ENCODE results near the gene CCDC9B. TPM values are rescaled to one million over a fixed set of nuclear protein-coding genes. Genes with fewer than 3 reads are reported as not detected.

CCDC9B gene
- total and polyA plus RNA-seq, 2 of the 4 experiments (the other 2 are of a cell fraction), result 19.7 to 30.9 TPM

GRCh38 chr15:40338041-40338657 is 2.6 kb downstream of the CCDC9B start:
- peak overlapping the region; percentile 98 for H2BK120ac ChIP-seq (ENCODE audit: low read depth, low read length)
- peak overlapping the region; percentile 100 for H3K4ac ChIP-seq (ENCODE audit: low read depth, low read length)
- peak overlapping the region; percentile 100 for H2AK9ac ChIP-seq (replicated peaks; ENCODE audit: low read depth, low read length, poor library complexity)
- H4K20me1 ChIP-seq (ENCODE audit: insufficient read depth, low read length), result peaks cover 3% of the 10 kb centered on the region; the same call in 1 of the 2 replicates
- H3K9me1 ChIP-seq (ENCODE audit: insufficient read depth, low read length), result peaks cover 21% of the 10 kb centered on the region
- peak overlapping the region; percentile 99 for H2AK5ac ChIP-seq (ENCODE audit: low read depth, low read length)
- TF ChIP-seq SMC3 (IDR thresholded peaks at IDR 0.05; ENCODE audit: low read depth, low read length), result peak; percentile 21; the same call in 1 of the 2 replicates
- no peak for TF ChIP-seq MAFK (IDR thresholded peaks at IDR 0.05; ENCODE audit: low read depth, low read length)
- TF ChIP-seq RAD21 (IDR thresholded peaks at IDR 0.05; ENCODE audit: low read length), result peak; percentile 76
- TF ChIP-seq MXI1 (IDR thresholded peaks at IDR 0.05; ENCODE audit: borderline replicate concordance, low read depth, low read length), result no peak
- TF ChIP-seq MAZ (IDR thresholded peaks at IDR 0.05; ENCODE audit: borderline replicate concordance, low read depth, low read length), result peak; percentile 66; the same call in 1 of the 2 replicates
- peak; percentile 69 for TF ChIP-seq CTCF (conservative IDR thresholded peaks at IDR 0.05; ENCODE audit: low read depth, low read length)
- H3K9ac ChIP-seq (ENCODE audit: low read depth, low read length), result peak overlapping the region; percentile 84
- CTCF ChIA-PET, result interaction anchor here (0.6 to 2.6 kb wide), 6 partner anchors 11 to 242 kb away, joined by 3 to 18 read pairs (median 5); partner anchors contain the start of genes INAFM2 and KNSTRN
- POLR2A ChIA-PET (ENCODE audit: unreplicated experiment), result interaction anchor here (1.5 to 3.3 kb wide), 2 partner anchors 10 to 15 kb away, joined by 3 to 20 read pairs; no protein-coding TSS in a partner anchor
- peak overlapping the region; percentile 100 for H4K91ac ChIP-seq (ENCODE audit: insufficient read depth, low read depth, low read length)
- H3K56ac ChIP-seq (ENCODE audit: extremely low read depth, insufficient read depth, low read length), result peak overlapping the region; percentile 85
- H4K8ac ChIP-seq (ENCODE audit: low read depth in 2 of 2, low read length in 2 of 2), result peak overlapping the region; percentile 97 to 98
- peak overlapping the region; percentile 93 for H3K18ac ChIP-seq (ENCODE audit: low read depth, low read length)
- peaks cover 27 to 61% of the 10 kb centered on the region in 2 experiments; a peak in 3 of 4 replicates for H3K79me1 ChIP-seq (ENCODE audit: low read depth in 1 of 2, low read length in 2 of 2)
- peak overlapping the region; percentile 69 for H2AFZ ChIP-seq (replicated peaks; ENCODE audit: low read length, poor library complexity)
- peak overlapping the region; percentile 96 for H3K23ac ChIP-seq (ENCODE audit: low read depth, low read length)
- peak overlapping the region; percentile 94 for H4K5ac ChIP-seq (ENCODE audit: low read depth, low read length)
- peaks cover 36% of the 10 kb centered on the region for H3K4me1 ChIP-seq (ENCODE audit: control insufficient read depth, insufficient read depth, low read length)
- H3K27me3 ChIP-seq (ENCODE audit: control insufficient read depth, insufficient read depth, low read length), result no peaks in the 10 kb centered on the region
- H2BK15ac ChIP-seq (ENCODE audit: low read depth, low read length), result peak overlapping the region; percentile 98; the same call in 2 of the 3 replicates
- no CpG with 5 or more reads among the region's 11 CpGs for WGBS, 2 experiments (ENCODE audit: extremely low coverage in 2 of 2, insufficient read length in 1 of 2)
- dilution Hi-C loops (cut with HindIII; ENCODE audit: low sequenced_read_pairs, unreplicated experiment), result no loop called here
- peak overlapping the region; percentile 98 for H2BK20ac ChIP-seq (ENCODE audit: low read depth, low read length)
- H3K4me3 ChIP-seq (ENCODE audit: insufficient read depth, low read depth, low read length), result no peak overlapping the region
- H3K9me3 ChIP-seq (ENCODE audit: control insufficient read depth, insufficient read depth, low read length), result no peaks in the 10 kb centered on the region
- H3K14ac ChIP-seq (replicated peaks; ENCODE audit: low read depth, low read length), result peak overlapping the region; percentile 98
- peak overlapping the region; percentile 97 for H3K27ac ChIP-seq (ENCODE audit: insufficient read depth, low read length)
- in situ Hi-C loops (cut with MboI; ENCODE audit: low sequenced_read_pairs), result no loop called here
- BruUV-seq (replicated peaks), result no TSS peak
- peak overlapping the region; percentile 97 for H2BK5ac ChIP-seq (ENCODE audit: low read depth, low read length, poor library complexity, severe bottlenecking)
- intact Hi-C loops (cut with micrococcal nuclease), result no loop called here
- ATAC-seq (ENCODE audit: low read depth) (peak; percentile 8; the same call in 1 of the 2 replicates), DNase-seq (peak; percentile 60)
- H3K36me3 ChIP-seq (ENCODE audit: control insufficient read depth, insufficient read depth, low read length), result peaks cover 19% of the 10 kb centered on the region
- H3K4me2 ChIP-seq (ENCODE audit: low read depth, low read length), result peak overlapping the region; percentile 81

All from IMR-90 (cell line).